Keratinocyte (primary cell): Measurements from ENCODE around the gene KRTAP10-12.

ENCODE experiments used
- CTCF ChIP-seq, 3 experiments: IDR thresholded peaks in 1 of 3; conservative IDR thresholded peaks in 1 of 3; optimal IDR thresholded peaks in 1 of 3; 2 replicates in 2 of 3; 3 replicates in 1 of 3; pipeline versions ENCODE3 to v1.5.1; 2011; ENCODE audit warnings: low read length in 3 of 3, mild to moderate bottlenecking in 3 of 3, moderate library complexity in 2 of 3, control low read depth in 1 of 3, inconsistent platforms in 1 of 3; ENCODE audit not compliant: insufficient read depth in 2 of 3; ENCODE audit errors: extremely low read depth in 1 of 3
- EZH2 ChIP-seq: IDR thresholded peaks from one replicate; pipeline ENCODE4 v1.6.1; 2012; ENCODE audit warnings: inconsistent platforms, mild to moderate bottlenecking, low read length, moderate library complexity

DNA sequence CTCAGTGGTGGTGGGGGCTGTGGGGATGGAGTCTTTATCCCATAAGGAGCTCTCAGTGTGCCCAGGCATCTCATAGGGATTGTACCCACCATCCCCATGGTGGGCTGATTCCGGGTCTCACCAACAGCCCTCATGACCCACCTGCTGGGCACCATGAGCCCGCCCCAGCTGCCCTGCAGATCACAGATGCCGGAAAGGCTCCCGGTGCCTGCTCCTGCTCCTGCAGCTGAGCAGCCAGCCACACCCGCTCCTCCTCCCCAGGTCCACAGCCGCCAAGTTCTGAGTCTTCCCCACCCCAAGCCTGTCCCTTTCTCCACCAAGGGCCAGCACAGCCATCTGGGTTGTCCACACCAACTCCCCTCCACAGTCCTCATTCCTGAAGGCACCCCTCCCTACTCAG lies 29.9 kb downstream of the KRTAP10-12 start:
- TF ChIP-seq CTCF (optimal IDR thresholded peaks at IDR 0.05 in 1 of 3, IDR thresholded peaks at IDR 0.05 in 1 of 3, conservative IDR thresholded peaks at IDR 0.05 in 1 of 3; ENCODE audit: extremely low read depth in 1 of 3, insufficient read depth in 2 of 3, low read length in 3 of 3) (no peak), EZH2 (no peak)
